Breast epithelium (tissue), 4 donors: ENCODE data around the gene TRAF3. TPM values are rescaled to one million over a fixed set of nuclear protein-coding genes. Genes with fewer than 3 reads are reported as not detected.

Experiments used
- DNase-seq, 2 donors: peaks; one replicate each; pipeline ENCODE4 v3.0.0-alpha.2; 2019; ENCODE audit warnings: low spot score in 2 of 2
- H3K27ac ChIP-seq, 2 donors: fragments of 200-600 bp; sonication (generic) in 1 of 2; one replicate each; pipeline ENCODE4 v1.5.1; 2016 to 2019; ENCODE audit warnings: mild to moderate bottlenecking in 1 of 2
- H3K27me3 ChIP-seq, 2 donors: fragments of 200-600 bp; sonication (generic) in 1 of 2; one replicate each; pipeline versions ENCODE4 v1.5.1 to v1.6.0; 2017 to 2019; ENCODE audit warnings: control low read depth in 1 of 2, mild to moderate bottlenecking in 1 of 2
- H3K36me3 ChIP-seq: fragments of 200-600 bp; one replicate; pipeline ENCODE4 v1.5.1; 2019
- H3K4me1 ChIP-seq, 2 donors: fragments of 200-600 bp; sonication (generic); one replicate each; pipeline ENCODE4 v1.5.1; 2016 to 2019; ENCODE audit warnings: control low read depth in 1 of 2
- H3K4me3 ChIP-seq, 3 donors: fragments of 200-600 bp; sonication (generic); 1 replicate in 2 of 3; 2 replicates in 1 of 3; pipeline ENCODE4 v1.5.1; 2016 to 2019; ENCODE audit warnings: mild to moderate bottlenecking in 3 of 3, moderate library complexity in 2 of 3
- H3K9me3 ChIP-seq, 2 donors: fragments of 200-600 bp; sonication (generic) in 1 of 2; one replicate each; pipeline ENCODE4 v1.5.1; 2016 to 2019; ENCODE audit warnings: control low read depth in 1 of 2
- CTCF ChIP-seq, 3 donors: fragments of 450-650 bp; IDR thresholded peaks; one replicate each; pipeline ENCODE4 v1.5.1; 2016 to 2017; ENCODE audit warnings: antibody characterized with exemption in 3 of 3, mild to moderate bottlenecking in 3 of 3, moderate library complexity in 3 of 3
- POLR2A ChIP-seq: fragments of 450-650 bp; IDR thresholded peaks from one replicate; pipeline ENCODE4 v1.6.1; 2016; ENCODE audit warnings: antibody characterized with exemption, mild to moderate bottlenecking, moderate library complexity
- POLR2AphosphoS5 ChIP-seq, 3 donors: sonication (generic); formaldehyde crosslinking; IDR thresholded peaks; one replicate each; pipeline ENCODE4 v1.6.1; 2017; ENCODE audit warnings: antibody characterized with exemption in 3 of 3
- intact Hi-C: fragments of 100-400 bp; cut with DNase I; formaldehyde crosslinking; loops from one replicate; pipeline ENCODE4 v1.15.1; 2023; ENCODE audit warnings: low total_unique reads
- total RNA-seq, 3 donors: library from RNA; depleted of rRNA; stranded (reverse); fragments of >200 nt; gene quantifications; one replicate each; pipeline ENCODE4 v1.1.0, GENCODE V29; 2016

TRAF3 gene
- total RNA-seq, 3 donors from 2014 or later, result 13.1 to 15.7 (median 14.6) TPM

- Histone ChIP-seq H3K36me3 (no peaks in the 10 kb centered on the region), H3K9me3 (no peaks in the 10 kb centered on the region), H3K4me1 (no peaks in the 10 kb centered on the region), H3K27ac (no peak overlapping the region), H3K27me3 (no peaks in the 10 kb centered on the region), H3K4me3 (no peak overlapping the region)
- DNase-seq, result no peak
- intact Hi-C loops, result no loop called here
- TF ChIP-seq POLR2AphosphoS5 (IDR thresholded peaks at IDR 0.05) (no peak), CTCF (IDR thresholded peaks at IDR 0.05) (no peak), POLR2A (no peak)
These were observed 49.8 kb downstream of the TRAF3 start for GRCh38 chr14:102826751-102827675.

GRCh38 chr14:102827716-102828115, 50.5 kb downstream of the TRAF3 start:
- no peaks in the 10 kb centered on the region for H3K36me3 ChIP-seq
- H3K9me3 ChIP-seq, result no peaks in the 10 kb centered on the region
- no peak overlapping the region for H3K27ac ChIP-seq
- no peaks in the 10 kb centered on the region for H3K4me1 ChIP-seq
- peak overlapping the region in 2 of 3 donors; percentile 34 to 37 for H3K4me3 ChIP-seq
- DNase-seq, result no peak
- intact Hi-C loops, result no loop called here
- TF ChIP-seq POLR2A (no peak), POLR2AphosphoS5 (IDR thresholded peaks at IDR 0.05) (no peak), CTCF (IDR thresholded peaks at IDR 0.05) (no peak)
- no peaks in the 10 kb centered on the region for H3K27me3 ChIP-seq

GRCh38 chr14:102828151-102828550, 50.9 kb downstream of the TRAF3 start:
- Histone ChIP-seq H3K9me3 (no peaks in the 10 kb centered on the region), H3K27ac (no peak overlapping the region), H3K27me3 (no peaks in the 10 kb centered on the region), H3K36me3 (no peaks in the 10 kb centered on the region), H3K4me3 (peak overlapping the region in 2 of 3 donors; percentile 34 to 37), H3K4me1 (no peaks in the 10 kb centered on the region)
- TF ChIP-seq POLR2A (no peak), CTCF (IDR thresholded peaks at IDR 0.05) (no peak), POLR2AphosphoS5 (IDR thresholded peaks at IDR 0.05) (no peak)
- intact Hi-C loops, result no loop called here
- no peak for DNase-seq

GRCh38 chr14:102829016-102829548, 51.8 kb downstream of the TRAF3 start:
- no peaks in the 10 kb centered on the region for H3K36me3 ChIP-seq
- no peaks in the 10 kb centered on the region for H3K27me3 ChIP-seq
- no peaks in the 10 kb centered on the region for H3K9me3 ChIP-seq
- no peak for DNase-seq
- no peak overlapping the region for H3K27ac ChIP-seq
- H3K4me1 ChIP-seq, result no peaks in the 10 kb centered on the region
- intact Hi-C loops, result no loop called here
- H3K4me3 ChIP-seq, result no peak overlapping the region
- TF ChIP-seq POLR2AphosphoS5 (IDR thresholded peaks at IDR 0.05), result no peak
- TF ChIP-seq POLR2A, result no peak
- no peak for TF ChIP-seq CTCF (IDR thresholded peaks at IDR 0.05)

GRCh38 chr14:102830474-102831045, 53.3 kb downstream of the TRAF3 start:
- Histone ChIP-seq H3K27ac (no peak overlapping the region), H3K4me3 (no peak overlapping the region)
- no peak for TF ChIP-seq POLR2AphosphoS5 (IDR thresholded peaks at IDR 0.05)
- no peak for TF ChIP-seq CTCF (IDR thresholded peaks at IDR 0.05)
- no peak for TF ChIP-seq POLR2A

More at GRCh38 chr14:102830474-102831045, 53.3 kb downstream of the TRAF3 start:
- Histone ChIP-seq H3K4me1 (no peaks in the 10 kb centered on the region), H3K27me3 (no peaks in the 10 kb centered on the region), H3K36me3 (no peaks in the 10 kb centered on the region), H3K9me3 (no peaks in the 10 kb centered on the region)
- no peak for DNase-seq
- intact Hi-C loops, result no loop called here
